HG02973 (cell line): ENCODE data around the gene LOXL1.
A peak's percentile ranks its signal among the peaks of the same experiment; 100 is the strongest.

Source experiments
- ATAC-seq: cut with Tn5 transposase; IDR thresholded peaks from one replicate; pipeline ENCODE4 v1.9.1; 2021; ENCODE audit warnings: moderate library complexity; ENCODE audit not compliant: unreplicated experiment

Gene LOXL1

DNA sequence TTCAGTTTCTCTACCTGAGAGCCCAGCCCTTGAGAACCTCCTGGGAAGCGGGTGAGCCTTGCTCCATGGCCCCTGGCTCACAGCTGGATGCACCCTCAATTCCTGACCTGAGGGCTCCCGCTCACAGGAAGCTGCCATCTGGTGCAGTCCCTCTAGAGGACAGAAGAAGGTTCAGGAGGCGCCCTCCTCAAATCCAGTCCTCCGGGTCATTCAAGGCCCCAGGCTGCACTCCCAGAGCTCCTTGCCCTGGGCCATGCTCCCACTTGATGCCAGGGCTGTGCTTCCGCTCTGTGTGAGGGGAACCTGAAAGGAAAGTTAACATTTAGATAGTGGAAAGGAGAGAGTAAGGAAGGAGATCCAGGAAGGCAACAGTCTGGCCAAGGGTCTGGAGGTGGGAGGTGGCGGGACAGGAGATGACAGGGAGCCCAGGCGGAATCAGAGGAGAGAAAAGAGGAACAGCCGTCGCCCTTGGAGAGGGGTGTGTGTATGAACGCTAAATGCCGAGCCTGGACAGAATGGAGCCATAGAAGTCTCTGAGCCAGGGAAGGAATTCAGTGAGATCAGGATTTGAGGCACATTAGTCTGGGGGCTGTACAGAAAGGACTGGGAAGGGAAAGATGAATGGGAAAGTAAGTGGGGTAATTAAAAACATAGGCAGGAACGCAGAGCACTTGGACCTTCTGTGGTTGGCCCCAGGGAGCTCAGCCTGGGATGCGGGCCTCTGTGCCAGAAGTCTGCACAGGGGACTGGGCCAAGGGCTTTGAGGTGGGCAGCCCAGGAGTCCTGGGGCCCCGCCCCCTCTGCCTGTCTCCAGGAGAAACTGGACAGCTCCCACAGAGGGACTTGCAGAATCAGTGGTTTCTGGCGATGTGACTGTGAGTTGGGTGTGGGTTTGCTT is 26.8 kb upstream of the LOXL1 start:
- ATAC-seq: no peak

GRCh38 chr15:73900095-73900712 is 26.1 kb upstream of the LOXL1 start:
- no peak for ATAC-seq

DNA sequence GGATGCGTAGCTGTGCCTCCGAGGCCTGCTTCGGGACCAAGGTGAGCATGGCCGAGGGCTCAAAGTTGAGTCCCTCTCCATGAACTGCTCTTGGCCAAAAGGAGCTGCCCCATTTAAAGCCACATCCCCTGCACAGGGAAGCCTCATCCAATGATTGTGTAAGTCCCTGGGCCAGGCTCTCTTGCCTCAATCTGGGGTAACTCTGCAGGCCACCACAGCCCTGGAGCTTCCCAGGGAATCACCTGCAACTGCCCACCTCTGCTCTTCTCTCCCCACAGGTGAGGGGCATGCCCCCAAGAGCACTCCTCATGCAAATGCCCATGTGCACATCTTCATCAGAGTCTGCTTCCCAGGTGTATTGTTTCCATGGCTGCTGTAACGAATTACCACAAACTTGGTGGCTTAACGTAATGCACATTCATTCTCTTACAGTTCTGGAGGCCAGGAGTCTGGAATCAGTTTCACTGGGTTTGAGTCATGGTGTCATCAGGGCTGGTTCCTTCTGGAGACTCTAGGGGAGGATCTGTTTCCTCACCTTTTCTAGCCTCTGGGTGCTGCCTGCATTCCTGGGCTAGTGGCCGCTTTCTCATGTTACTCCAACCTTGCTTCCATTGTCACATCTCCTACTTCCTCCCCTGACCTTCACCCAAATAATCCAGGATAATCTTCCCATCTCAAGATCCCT is 25.0 kb upstream of the LOXL1 start:
- no peak for ATAC-seq

DNA sequence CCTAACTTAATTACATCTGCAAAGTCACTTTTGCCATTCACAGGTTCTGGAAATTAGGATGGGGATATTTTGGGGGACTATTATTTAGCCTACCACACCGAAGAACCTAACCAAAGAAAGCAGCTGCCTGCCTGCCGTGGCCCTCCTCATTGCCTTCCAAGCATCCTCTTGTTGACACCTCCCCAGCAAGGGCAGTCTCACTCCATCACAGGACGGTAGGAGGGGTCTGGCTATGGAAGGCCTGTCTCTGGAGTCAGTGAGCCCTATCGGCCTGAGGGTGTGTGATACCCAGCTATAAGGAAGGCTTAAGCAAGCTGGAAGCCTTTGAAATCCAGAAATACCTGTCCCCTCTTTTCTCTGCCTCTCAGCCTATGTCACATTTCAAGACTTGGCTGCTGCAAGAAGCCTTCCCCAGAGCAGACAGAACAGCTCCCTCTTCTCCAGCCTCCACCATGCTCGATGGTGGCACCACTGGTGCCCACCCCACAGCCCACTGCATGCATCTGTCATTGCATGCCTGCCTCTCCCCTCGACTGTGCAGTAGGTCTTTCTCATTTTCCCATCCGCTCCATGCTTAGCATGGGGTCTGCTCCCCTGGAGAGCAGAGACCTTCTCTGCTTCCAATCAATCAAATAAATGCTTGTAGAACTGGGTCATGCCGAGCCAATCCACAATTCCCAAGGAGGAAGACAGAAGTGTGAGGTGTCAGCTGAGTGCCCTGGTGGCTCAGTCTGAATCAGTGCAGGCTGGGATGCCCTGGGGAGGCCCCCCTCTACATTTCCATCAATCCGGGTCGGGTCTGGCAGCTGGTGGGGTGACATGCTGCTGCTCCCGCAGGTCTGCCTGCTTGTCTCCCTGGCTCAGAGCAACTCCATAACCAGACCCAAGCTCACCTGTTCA is 23.9 kb upstream of the LOXL1 start:
- no peak for ATAC-seq

GRCh38 chr15:73904026-73904815 is 22.0 kb upstream of the LOXL1 start:
- ATAC-seq: no peak

DNA sequence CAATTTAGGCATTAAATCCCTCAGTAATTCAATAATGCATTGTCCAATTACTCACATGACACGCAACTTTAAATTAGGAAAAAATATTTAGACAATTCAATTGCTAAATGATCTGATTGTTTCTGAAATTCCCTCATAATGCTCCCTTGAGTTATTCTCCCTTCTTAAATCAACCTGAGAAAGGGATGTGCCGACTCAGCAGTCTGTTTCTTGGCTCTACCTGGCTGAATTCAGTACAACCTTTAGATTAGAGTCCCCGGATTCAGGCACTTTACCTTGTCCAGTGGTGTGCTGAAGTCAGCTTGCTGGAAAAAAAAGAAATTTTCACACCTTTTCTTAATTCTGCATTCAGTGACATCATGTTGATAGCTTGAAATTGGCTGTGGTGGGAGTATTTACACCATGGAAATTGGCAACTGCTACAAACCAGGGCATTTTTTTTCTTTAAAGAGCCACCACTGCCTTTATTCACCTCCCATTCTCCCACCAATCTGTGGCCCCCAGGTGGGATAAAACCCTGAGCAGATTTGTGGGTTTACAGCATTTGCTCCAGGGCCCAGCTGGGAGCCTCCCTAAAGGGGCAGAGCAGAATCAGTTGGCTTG is 20.9 kb upstream of the LOXL1 start:
- ATAC-seq: no peak

DNA sequence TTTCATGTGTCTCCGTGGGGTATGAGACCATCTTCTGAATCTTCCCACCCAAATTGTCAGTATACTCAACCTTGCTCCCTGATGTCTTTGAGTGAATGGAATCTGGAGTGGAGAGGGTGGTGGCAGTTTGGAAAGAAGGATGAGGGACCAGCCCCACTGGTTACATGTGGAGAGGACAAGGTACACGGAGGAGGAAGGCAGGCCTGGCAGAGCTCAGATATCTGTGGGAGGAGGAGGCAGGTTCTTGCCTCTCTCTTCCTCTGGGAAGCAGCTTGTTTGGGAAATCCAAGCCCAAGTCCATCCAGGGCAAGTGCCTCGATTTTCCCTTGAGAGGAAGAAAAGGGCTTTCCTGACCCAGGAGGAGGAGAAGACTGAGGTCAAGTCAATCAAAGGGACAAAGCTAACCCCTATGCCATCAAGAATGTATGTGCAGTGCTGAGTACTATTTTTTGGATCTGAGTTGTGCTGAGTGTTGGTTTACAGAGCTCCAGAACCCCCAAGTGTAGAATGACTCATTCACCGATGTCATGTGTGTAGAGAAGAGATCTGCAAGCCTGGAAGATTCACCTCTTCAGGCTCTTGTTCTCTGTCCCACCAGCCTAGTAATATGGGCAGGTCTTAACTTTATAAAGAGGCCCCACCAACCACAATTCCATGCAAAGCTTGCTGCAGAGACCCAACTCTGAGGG is 19.8 kb upstream of the LOXL1 start:
- no peak for ATAC-seq

DNA sequence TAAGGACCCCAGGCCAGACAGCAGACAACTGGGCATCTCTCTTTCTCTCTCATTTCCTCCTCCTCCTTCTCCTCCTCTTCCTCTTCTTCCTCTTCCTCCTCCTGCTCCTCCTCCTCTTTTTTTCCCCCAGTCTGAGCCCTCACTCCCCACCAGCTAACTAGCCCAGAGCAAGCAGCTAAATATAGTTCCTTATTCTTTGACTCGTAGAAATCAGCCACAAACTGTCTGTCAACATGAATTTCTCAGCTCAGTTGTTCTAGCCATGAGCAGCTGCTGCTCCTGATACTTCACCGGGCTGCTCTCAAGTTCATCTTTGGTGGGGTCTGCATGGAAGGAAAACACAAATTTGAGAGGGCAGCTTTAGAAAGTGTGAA is 19.2 kb upstream of the LOXL1 start:
- ATAC-seq: no peak

- peak; percentile 71 for ATAC-seq
Measured at GRCh38 chr15:73908030-73908821, 18.0 kb upstream of the LOXL1 start.

DNA sequence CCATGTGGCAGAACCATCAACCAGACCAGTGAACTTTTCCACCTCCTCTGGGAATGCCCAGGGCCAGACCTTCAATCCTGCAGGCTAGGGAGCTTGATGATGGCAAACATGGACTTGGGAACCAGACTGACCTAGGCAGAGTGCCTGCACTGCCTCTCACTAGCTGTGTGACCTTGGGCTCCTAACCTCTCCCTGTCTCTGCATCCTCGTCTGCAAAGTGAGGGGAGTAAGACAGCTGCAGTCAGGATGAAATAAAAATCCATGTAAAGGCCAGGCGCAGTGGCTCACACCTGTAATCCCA is 17.5 kb upstream of the LOXL1 start:
- no peak for ATAC-seq

DNA sequence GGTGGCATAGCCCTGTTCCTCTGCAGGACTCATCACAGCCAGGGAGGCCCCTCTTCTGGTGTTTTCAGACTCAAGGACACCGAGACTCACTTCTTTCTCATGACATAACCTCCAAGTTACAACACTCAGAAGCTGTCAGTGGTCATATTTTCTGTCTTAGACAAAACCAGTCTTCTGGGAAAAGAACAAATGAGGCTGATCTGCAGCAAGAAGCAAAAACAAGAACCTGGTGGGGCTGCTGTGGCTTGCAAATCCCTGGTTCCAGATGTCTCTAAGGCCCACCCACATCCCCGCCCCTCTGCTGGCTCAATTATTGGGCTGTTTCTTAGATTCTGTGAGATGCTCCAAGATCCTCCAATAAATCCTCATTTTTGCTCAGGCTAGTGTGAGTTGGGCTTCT is 16.6 kb upstream of the LOXL1 start:
- no peak for ATAC-seq

DNA sequence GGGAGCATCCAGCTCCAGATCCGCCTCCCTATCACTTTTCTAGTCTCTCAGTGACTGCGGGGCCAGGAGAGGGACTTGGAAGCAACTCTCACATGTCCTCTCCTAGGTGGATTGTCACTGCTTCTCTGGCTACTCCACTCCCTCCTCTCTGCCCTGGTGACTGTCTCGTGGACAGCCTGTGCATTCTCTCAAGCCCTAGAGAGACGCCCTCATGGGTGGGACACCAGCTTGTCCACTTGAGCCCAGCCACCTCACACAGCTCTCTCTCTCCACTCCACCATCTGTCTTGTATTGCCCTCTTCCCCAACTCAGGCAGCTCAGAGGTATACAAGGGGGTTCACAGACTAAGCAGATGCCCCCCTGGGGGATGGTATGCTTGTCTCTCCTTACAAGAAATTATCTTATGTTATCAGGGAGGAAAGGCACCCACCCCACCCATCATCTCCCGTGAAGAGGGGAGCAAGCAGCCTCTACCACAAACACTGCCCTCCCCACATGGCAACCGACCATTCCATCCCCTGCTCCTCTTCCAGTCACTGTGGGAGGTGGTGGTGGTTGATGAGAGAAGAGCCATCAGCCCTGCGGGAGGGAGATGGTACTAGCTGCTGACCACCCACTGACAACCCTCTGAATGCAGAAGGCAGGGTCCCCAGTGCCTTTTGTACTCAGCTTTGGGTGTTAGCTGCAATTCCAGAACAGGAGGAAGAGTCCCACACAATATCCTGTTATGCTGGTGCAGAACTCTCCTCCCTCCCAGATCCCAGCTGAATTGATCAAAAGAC is 15.5 kb upstream of the LOXL1 start:
- no peak for ATAC-seq

DNA sequence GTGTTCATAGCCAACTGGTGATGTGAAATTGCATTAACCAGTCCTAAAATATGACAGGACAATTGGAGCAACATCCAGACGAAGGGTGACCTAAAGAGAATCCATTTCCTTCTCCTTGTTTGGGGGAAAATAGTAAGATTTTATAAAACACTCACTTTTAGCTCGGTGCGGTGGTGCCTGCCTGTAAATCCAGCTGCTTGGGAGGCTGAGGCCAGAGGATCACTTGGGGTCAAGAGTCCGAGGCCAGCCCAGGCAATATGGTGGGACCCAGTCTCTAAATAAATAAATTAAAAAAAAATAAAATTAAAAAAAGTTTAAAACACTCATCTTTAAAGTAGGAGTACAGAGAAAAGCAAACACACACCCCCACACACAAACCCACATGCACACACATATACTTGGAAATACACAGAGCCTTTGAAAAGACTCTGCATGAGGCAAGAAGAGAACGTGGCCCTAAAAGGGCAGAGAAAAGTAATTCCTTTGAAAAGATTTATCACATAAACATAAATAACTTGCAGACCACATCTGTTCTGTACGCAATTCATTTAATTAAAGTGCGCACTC is 14.1 kb upstream of the LOXL1 start:
- ATAC-seq: no peak

DNA sequence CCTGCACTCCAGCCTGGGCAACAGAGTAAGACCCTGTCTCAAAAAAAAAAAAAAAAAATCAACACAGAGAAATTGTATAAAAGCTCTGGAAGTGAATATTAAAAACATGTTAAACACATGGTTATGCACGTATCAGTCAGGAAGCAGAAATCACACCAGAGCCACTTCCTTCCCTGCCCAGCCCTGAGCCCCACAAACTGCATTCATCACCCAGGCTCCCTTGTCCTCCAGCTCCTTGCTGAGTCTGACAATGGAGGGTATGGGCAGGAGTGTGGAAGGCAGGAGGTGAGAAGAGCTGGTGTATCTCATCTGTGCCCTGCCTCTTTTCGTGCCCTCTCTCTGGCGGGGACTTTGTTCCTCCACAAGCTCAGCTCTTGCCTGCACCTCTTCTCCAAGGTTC is 12.1 kb upstream of the LOXL1 start:
- ATAC-seq: no peak

DNA sequence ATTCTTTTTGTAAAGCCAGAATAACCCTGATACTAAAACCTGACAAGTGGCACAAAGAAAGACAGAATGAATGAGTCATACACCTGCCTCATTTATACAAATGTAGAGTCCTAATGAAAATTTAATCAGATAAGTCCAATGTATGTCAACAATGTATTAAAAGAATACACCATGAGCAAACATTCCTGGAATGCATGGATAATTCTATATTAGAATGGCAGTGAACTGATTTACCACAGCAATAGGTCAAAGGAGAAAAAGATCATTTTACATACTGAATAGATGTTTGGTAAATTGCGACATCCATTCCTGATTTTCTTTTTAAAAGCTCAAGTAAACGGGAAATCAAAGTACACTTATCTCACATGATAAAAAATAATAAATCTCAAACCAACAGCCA is 11.2 kb upstream of the LOXL1 start:
- no peak for ATAC-seq

- no peak for ATAC-seq
Measured at GRCh38 chr15:73918784-73919183, 7.5 kb upstream of the LOXL1 start.

DNA sequence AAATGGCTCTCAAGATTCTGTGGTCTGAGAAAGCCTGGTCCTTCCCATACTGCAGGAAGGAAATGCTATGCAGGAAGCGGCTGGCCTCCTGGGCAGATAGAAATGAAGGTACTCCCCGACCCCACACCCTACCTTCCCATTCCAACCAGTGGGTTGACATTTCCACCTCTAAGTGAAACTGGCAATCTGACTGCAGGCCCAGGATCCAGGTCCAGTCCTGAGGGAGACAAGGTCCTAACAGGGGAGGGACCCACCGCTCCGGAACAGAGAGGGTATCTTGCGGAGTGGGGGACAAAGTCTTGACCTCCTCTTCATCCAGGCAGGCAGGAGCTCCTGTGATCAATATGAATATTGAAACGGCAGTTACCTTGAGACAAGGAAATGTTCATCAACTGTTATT is 6.6 kb upstream of the LOXL1 start:
- ATAC-seq: no peak
